ENCODE measurements around the gene KAZN.

KAZN gene

DNA sequence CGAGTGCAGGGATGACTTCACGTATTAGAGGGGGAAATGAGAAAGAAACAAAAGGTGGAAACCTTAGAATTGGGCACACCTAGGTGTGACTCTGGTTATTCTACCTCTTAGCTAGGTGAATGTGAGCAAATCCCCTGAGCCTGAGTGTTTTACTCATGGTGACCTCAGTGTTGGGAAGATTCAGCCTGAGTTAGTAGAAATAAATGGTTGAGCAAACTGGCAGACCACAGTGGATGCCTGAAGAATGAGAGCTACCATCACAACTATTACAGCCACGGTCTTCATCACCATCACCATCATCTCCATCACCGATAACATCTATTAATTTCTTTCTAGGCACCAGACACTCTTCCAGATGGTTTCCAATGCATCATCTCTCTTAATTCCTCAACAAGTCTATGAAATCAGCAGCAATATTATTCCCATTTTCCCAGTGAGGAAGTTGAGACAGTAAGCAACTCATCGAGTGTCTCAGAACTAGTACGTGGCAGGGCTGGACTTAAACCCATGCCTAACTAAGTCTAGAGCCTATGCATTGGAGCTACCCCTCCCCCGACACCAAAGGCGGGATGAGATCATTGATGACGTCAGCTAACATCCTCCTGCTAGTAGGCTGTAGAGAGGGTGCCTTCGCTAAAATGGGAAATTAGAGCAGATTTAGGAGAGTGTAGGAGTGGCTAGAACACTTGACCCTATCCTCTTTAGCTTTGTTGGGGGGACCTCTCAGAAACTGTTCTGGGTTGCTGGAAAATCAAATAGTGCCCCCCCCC lies 7.9 kb upstream of the KAZN start:
- no peak for DNase-seq

DNA sequence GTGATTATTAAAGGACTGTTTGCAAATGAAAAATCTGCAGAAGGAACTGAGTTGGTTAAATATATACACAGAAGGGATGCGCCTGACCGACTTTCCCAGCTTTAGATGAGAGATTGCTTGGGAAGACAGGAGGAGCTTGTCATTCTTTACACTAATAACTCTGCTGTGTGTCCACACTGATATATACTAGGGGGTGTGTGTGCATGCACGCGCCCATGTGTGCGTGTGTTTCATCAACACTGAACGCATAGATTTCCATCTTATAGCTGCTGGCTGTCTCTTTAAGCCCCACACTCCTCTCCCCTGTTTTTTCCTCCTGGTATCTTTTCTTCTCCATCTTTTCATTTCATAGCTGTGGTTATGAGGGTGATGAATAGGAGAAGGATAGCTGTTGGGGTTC lies 6.9 kb upstream of the KAZN start:
- no peak for DNase-seq

DNA sequence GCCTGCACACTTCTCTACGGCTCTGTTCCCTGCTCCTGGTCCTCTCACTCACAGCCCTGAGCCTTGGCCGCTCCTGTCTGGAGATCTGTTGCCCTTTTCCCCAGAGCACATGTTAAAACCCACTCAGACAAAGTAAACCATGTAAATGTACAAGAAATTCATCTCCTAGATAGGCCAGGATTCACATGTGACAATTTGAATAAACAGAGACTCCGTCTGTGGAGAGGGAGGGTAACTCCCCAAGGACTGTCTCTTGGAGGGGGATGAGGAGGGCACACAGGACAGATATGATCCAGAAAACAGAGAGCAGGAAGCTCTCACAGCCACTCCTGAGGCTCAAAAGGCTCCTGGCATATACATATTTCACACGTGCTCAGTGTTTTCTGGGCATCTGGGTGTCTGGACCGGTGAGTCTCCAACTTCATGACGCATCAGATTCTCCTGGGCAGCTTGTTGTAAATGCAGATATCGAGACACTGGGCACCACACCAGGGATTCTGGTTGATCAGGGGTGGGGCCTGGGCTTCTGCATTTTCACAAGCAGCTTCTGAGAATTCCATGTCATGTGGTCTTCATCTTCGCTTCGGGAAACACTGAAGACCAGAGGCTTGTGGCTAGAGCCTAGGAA lies 6.4 kb upstream of the KAZN start:
- DNase-seq: no peak

DNA sequence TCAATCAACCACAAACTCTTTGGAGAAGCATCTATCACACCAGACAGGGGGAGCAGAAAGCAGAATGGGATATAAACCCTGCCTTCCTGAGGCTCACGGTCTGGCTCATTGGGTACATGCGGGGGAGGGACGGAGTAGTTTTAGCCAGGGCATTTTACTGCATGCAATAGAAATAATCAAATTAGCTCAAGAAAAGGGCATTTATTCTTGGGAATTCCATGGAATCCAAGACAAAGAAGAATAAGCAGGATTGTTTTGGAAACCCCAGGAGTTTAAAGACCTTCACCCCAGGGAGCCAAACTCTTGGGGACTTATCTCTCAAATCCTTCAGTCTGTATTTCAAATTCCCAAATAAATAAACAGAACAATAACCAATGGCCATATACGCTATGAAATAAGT lies 5.2 kb upstream of the KAZN start:
- no peak for DNase-seq

- no peak for DNase-seq
These were observed 4.4 kb upstream of the KAZN start for GRCh38 chr1:14594045-14594444.

- no peak for DNase-seq
These were observed 1.9 kb upstream of the KAZN start for GRCh38 chr1:14596591-14596990.

DNA sequence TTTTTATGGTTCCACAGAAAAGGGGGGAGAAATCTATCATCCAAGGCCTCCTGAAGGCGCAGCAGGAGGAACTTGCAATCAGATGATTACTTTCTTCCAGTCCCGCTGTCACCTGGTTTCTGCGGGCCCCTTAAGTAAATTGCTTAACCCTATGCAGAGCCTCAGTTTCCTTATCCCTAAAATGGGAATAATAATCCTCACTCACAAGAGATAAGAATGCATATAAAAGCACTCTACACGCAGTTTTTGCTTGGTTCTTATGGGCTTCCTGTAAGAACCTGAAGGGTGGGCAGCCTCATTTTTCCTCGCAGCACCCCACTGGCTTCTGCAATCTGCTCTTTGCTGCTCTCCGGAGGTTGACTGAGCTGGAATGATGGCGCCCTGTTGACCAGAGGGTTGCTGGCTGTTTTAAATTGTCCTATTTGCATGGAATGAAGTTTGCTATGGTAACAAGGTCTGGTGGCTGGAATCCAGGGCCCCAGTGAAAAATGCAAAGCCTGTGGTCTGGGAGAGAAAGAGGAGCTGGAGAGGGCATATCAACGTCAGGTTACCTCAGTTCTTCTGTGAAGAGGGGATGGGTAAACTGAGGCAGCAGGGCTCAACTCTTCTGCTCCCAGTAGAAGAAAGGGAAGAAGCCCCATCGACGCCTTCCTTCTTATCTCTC lies 1.0 kb upstream of the KAZN start:
- no peak for DNase-seq

- no peak for DNase-seq
These were observed 433 bp upstream of the KAZN start for GRCh38 chr1:14598007-14598497.

- DNase-seq: no peak
These were observed 802 bp downstream of the KAZN start for GRCh38 chr1:14599183-14599791.

DNA sequence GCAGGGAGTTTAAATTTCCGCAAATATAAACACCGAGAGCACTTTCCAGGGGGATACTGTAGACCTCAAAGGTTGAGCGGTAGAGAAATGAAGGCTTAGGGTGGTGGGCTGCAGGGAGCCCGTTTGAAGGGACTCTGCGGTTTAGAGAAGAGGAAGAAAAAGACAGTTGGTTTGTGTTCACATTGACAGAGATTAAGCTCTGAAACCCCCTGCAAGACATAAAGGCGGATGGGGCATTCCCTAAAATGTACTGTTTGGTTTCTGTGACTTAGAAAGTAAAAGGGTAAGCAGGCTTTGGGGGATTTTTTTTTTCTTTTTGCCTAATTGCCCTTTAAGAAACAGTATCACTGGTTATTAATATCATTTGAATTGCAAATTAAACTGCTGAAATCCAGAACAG lies 1.3 kb downstream of the KAZN start:
- no peak for DNase-seq

GRCh38 chr1:14600405-14601112 lies 2.1 kb downstream of the KAZN start:
- DNase-seq: no peak

- DNase-seq: no peak
These were observed 3.7 kb downstream of the KAZN start for GRCh38 chr1:14602136-14602535.

DNA sequence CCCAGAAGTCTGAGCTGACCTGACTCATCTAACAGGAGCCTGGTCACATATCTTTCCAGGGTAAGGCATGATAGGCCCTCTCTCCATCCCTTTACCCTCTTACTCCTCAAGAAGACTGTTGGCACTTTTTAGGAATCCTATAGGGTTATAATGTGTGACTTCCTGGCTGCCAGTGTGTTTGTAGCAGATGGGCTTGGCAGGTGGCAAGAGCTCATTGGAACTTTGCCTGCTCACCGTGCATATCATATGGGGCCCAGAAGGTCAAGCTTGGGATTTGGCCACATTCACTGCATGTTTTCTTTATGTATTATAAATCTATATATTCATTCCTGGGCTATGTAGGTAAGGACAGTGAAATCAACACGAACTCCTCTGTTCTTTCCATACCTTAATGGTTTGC lies 5.2 kb downstream of the KAZN start:
- no peak for DNase-seq

- no peak for DNase-seq
These were observed 5.9 kb downstream of the KAZN start for GRCh38 chr1:14604414-14604813.

DNA sequence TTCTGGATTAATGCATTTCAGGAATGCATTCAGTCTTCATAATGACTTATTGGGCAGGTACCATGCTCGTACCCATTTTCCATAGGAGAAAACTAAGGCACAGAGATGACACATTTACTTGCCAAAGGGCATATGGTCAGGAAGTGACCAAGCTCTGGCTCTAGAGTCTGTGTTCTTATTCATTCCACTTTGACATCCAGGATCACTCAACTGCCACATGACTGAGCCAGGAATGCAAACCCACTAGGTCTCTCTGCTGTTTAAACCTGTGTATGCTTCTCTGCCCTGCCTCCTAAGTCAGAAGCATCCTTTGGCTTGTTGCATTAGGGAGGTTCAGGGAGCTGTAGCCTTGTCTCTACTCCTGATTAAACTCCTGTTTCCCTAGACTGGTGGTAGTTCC lies 7.5 kb downstream of the KAZN start:
- DNase-seq: no peak

DNA sequence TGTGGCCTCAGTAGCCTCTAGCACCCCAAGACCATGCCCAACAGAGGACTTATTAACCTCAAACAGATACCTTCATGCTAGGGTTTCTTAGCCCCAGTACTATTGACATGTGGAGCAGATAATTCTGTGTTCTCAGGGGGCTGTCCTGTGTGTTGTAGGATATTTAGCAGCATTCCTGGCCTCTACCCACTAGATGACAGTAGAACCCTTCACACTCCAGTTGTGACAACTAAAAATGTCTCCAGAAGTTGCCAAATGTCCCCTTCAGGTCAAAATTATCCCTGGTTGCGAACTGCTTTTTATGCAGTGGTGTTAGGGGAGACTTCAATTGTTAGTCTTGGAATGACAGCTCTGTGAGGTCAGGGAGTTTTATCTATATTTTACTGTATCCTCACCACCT lies 8.1 kb downstream of the KAZN start:
- no peak for DNase-seq

DNA sequence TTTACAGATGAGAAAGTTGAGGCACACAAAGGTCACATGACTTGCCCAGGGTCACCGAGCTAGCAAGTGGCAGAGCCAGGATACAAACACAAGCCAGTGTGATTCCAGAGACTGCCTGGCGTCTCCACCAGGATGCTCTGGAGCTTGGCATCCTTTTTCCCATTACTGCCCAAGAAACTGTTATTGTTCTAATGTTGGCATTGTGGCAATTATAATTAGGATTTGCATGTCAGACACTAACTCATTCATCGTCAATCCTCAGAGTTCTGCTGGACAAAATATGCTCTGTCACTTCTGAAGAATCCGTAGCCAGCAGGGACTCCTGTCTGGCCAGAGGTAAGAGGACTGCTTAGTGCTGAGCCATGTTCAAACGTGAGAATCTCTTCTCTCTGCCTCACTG lies 8.8 kb downstream of the KAZN start:
- no peak for DNase-seq

DNA sequence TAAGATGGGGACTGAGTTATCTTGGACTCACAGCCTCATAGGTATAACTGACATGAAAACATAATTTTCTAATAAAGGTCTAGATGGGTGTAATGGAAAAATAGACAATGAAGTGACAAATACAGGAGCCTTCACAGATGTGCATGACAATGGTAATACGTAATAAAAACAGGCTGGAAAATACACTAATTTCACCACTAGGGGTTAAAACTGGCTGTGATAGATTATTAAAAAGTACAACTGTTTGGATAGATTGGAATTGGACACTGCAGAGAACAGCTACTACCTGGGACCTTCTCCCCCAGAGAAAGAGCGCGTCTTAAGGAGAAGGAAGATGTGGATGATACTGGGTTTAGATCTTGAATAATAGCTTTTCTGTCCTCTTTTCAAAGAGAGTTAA lies 9.8 kb downstream of the KAZN start:
- no peak for DNase-seq

GRCh38 chr1:14610761-14611160 lies 12.3 kb downstream of the KAZN start:
- no peak for DNase-seq

- no peak for DNase-seq
These were observed 13.3 kb downstream of the KAZN start for GRCh38 chr1:14611792-14612191.

DNA sequence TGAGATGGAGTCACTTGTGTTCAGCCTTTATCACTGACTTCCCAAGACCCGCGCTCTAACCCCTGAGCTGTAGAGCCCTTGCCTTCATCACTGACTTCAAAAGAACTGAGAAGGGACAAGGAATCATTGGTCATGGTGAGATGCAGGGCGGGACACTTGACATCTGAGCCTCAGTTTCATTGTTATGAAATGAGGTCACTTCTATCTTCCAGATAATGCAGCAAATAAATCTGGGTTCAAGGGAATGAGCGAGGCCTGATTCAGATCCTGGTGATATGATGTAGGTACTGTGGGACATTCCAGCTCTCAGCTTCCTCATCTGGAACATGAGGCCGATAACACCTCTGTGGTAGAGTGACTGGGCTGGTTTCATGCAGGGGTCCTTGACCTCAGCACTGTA lies 13.8 kb downstream of the KAZN start:
- DNase-seq: no peak

DNA sequence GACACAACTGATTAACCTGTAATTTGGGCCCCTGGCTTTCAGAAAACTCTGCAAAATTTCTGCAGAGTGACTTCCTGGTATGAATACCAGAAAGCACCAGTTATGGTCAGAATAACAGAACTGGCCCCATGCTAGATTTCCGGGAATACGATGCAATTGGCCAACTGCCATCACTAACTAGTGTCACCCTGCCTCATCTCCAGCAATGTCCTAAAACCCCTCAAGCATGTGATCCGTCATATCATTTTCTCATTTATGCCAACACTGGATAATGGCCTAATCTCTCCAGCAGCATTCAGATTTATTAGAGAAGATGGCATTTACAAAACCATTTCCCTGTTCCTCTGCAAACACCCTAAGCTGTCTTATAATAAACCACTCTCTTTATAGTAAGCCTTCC lies 15.4 kb downstream of the KAZN start:
- no peak for DNase-seq

GRCh38 chr1:14614341-14614740 lies 15.9 kb downstream of the KAZN start:
- no peak for DNase-seq
